Stimulated activated CD4-positive, alpha-beta T cell treated with anti-CD3 and anti-CD28 coated beads, Interleukin-4, amount 100 ng/mL, for 4 hours (primary cell): Measurements from ENCODE around the gene OR2A7.
"Not testable (repeated sequence)": the region's sequence is repeated elsewhere in the genome, so short reads cannot be mapped to it uniquely, and the experiment has no call there.

Source experiments
- DNase-seq, 2 experiments: peaks; one replicate each; pipeline ENCODE4 v3.0.0-alpha.2; 2020

The OR2A7 gene

DNA sequence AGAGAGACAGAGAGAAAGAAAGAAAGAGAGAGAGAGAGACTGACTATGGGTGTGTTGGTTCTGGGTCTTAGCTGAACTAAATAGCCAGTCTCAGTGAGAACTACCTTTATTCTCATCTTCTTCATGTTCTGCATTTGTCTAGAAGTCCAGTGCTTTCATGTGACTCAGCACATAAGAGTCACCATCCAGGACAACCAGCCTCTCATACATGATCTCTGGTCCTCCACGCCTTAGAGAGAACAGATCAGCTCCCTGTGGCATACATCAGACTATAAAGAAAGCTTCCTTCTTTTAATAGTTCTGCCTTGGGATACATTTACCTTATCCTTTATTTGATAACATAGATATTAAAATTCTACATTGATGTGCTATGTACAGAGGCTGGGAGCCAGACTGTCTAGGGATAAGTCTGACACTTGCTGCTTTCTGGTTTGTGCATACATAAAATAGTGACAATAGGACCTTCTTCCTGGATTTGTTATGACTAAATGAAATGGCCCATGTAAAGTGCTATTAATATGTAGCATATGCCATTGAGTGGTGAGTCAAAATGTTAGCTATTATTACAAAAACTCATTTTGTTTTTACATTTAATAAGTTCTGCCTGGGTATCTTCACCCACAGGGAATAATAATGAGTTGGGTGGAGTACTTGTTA lies 16.8 kb downstream of the OR2A7 start:
- DNase-seq, result not testable (repeated sequence)

DNA sequence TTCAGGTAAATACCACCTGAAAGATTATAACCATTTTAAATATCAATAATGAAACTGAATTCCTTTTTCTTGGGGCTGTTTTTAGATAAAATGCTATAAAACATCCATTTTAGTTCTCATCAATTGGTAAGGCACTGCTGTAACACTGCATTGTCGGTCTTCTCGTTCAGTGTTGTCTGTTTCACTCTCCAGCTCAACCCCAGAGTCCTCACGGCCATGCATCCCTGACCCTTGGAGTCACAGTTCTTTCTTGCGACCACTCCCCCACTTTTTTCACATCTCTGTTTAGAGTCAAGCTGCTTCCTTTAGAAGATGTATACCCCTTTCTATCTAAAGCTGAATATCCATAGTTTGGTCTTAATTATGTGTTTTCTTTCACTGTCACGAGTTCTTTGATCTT lies 17.6 kb downstream of the OR2A7 start:
- DNase-seq, result not testable (repeated sequence)

DNA sequence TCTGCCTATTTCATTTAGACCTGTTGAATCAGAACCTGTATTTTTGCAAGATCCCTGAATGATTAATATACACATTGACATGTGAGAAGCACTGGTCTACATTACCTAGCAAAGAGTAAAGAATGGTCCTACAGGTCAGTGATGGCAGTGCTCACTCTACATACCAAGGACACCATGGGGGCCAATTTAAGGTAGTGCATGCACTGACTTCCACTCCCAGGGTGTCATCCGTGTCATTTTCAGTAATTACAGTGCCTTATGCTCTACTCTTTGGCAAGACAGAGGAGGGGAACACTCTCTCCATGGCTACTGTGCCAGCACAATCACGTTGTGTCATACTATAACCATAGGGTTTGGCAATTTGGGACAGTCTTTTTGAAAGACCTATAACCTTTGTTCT lies 19.2 kb downstream of the OR2A7 start:
- not testable (repeated sequence) for DNase-seq

DNA sequence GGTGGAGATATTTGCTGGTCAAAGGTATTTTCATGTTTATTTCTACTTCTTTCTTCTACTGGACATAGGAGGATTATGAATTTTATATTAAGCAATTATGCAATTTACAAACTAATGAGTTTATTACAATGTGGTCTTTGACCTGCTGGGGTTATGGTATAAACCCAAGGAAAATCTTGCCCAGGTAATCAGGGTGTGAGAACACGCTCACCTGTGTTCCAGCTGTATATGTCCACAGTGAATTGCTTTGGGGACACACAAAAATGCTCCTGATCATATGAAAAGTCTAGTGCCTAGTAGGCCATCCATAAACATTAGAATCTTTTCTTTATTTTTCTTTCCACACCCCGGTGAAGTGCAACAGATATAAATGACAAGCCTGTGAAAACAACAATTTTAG lies 25.2 kb downstream of the OR2A7 start, which contains the start of gene OR2A42:
OR2A42 (minus strand) TSS at position 241 of the 400 bp plus-strand sequence. CDS start 6,762 bp downstream, outside the sequence.
- not testable (repeated sequence) for DNase-seq

DNA sequence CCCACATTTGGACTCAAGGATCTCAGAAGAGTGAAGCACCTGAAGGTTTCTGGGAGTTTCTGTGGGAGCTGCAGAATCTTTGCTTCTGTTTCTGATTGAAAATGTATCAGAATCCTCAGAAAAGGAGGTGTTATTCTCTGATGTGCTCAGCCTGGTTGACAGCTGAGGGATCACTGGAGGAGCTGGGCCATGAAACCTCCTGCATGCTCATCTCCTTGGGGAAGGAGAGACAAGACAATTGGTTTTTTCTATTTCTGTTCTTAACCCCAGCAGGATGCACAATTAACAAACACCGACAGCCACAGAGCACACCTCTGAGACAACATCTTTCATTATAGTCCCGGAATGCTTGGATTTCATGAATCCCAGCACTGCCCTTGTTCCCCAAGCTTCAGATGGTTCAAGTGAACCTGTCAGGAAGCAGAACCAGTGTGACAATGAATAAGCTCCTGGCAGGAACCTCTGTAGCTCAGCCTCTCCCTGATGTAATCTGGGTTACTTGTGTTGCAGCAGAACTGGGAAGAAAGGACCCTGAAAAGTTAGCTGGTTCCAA lies 26.0 kb downstream of the OR2A7 start:
- DNase-seq, result not testable (repeated sequence)

DNA sequence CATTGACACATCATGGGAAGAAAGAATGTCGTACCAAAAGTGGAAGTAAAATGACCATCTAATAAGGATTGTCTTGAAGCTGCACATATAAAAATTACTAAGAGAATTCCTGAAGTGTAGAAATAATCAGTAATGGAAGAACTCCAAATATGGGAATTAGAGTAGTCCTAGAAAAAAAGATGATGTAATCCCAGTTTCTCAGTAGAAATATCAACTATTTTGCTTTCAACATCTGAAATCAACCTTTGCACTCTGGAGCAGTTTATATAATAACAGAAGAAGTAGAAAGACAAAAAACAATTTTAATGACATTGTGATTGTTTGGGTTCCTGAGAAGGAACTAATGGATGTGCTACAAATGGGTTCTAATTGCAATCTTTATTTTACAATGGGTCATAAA lies 31.6 kb downstream of the OR2A7 start:
- DNase-seq, result not testable (repeated sequence)

DNA sequence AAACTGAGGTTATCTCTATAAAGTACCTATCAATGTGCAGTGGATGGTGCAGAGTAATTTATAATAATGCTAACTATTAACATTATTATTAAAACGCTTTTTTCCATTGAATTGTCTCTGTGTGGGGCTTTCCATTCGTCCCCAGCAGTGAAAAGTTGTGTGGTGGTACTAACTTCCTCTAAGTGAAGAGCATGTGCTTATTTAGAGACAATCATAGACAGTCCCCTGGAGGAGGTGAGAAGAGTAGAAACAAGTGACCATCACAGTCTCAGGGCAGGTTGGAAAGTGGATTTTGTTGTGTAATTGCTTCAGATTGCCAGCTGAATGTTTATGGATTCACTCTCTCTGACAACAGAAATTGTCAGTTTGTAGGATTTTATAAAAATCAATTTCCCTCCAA lies 33.6 kb downstream of the OR2A7 start:
- not testable (repeated sequence) for DNase-seq

DNA sequence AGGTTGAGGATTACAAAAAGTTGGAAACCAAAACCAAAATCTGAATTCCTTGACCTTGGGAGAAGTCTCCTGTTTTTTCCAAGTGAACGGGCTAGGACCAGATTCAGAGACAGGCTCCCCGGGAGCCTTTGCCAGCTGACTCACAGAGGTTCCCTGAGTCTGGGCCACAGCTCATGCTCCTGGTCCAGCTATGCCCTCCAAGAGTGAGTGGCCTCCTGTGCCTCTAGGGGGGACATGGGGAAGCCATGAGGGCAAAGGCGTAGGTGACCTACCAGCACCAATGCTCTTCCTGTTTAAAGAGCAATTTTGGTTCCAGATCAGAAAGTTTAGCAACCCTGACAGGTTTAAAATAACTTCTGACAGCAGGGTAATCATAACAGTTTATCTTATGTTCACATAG lies 35.8 kb downstream of the OR2A7 start:
- peak in 1 of 2 experiments; percentile 0 for DNase-seq

DNA sequence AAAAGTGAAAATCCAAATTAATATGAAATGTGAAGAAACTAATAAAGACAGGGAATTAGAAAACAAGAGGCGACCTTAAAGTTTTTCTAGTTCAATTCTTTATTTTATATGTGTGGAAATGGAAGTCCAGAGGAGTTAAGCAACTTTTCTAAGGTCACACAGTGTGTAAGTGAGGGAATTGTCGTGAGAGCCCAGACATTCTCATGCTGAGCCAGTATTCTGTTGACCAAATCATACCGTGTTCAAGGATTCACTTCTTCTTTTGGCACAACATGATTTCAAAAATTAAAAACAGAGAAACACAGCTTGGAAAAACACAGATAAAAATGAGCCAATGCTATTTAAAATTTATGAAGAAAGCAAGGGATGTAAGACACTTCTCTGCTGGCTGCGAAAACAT lies 37.7 kb downstream of the OR2A7 start:
- DNase-seq, result not testable (repeated sequence)

DNA sequence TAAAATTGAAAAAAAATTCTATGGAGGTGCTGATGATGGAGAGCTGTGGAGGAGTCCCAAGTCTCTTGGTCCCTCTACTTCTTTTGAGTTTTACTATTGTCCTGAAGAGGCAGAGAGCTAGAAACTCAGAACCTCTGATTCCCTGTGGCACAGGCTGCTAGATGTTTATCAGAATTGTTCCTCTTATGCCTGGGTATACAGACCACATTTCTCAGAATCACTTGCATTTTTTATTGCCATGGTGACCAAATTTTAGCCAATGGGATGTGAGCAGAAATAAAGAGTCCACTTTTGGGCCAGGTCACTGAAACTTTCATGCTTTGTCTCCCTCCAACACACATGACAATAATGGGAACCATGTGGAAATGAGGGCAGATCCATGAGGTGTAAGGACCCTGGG lies 40.9 kb downstream of the OR2A7 start:
- not testable (repeated sequence) for DNase-seq

DNA sequence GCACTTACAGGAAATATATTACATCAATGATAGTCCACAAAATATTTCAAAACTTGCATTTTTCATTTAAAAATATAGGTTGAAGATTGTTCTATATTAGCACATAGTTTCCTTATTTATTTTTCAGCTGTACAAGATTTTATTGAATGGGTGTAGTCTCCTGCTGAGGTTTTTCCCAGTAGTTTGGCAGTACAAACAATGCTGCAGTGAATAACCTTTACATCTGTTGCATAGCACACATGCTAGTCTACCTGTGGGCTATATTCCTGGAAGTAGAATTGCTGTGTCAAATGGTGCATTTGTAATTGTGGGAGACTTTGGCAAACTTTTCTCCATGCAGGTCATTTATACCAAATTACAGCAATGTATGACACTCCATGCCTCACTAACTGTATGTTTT lies 44.1 kb downstream of the OR2A7 start:
- DNase-seq, result not testable (repeated sequence)

DNA sequence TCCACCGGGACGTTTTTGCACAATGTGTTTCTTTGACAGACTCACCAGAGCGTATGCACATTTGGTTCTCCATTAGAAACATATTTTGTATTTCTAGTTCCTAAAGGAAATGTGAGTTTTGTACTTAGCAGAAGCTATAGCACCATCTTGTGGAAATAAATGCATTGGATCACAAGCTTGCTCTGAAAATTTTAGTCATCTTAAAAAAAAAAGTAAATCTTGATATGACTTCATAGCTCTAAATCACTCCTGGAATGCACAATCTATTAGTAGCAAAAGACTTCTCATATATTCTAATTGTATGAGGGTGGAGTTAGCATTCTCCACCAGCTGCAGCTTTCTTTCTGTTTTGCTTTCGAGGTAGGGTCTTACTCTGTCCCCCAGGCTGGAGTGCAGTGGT lies 45.4 kb downstream of the OR2A7 start:
- DNase-seq, result not testable (repeated sequence)

DNA sequence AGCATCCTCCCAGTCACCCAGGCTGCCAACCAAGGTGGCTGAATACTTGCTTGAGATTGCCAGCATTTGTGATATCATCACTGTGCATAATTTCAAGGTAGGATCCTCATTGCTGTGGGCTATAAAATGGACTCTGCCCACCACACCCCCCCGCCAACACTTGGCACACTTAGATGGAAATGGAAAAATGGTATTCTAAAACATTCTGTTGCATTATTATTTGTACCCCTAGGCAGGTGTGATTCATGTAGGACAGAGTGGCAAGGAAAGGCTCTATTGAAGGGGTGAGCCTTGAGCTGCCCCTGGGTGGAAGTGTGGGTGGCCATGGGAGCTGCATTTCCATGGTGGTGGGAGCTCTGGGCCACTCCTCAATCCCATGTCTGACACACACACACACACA lies 46.0 kb downstream of the OR2A7 start:
- not testable (repeated sequence) for DNase-seq

DNA sequence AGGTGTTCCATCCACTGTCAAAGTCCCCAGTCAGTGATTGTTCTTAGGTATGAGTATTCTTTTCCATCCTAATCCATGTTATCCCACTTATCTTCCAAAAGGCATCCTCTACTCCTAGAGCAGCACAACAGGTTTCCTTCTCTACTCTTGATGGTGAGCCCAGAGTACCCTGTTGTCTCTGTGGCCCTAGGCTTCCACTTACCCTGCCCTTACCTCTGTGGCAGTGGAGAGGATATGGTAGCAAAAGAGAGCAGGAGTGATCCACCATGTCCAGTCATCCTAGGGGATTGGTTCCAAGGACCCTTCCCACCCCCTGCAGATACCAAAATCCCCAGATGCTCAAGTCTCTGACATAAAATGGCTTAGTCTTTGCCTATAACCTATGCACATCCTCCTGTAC lies 47.4 kb downstream of the OR2A7 start:
- DNase-seq, result not testable (repeated sequence)
